Sigmoid colon (tissue), 3 donors: ENCODE data around the gene UNC80.

ENCODE experiments used
- POLR2A ChIP-seq, 2 donors: fragments of 450-650 bp; IDR thresholded peaks; one replicate each; pipeline ENCODE4 v1.6.1; 2016; ENCODE audit warnings: antibody characterized with exemption in 2 of 2, mild to moderate bottlenecking in 2 of 2, moderate library complexity in 2 of 2
- TF ChIP-seq, protein P1 (sequence below), 4 experiments: fragments of 450-650 bp in 3 of 4; fragments of 200-600 bp in 1 of 4; IDR thresholded peaks; one replicate each; pipeline ENCODE4 v1.5.1; 2016 to 2019; ENCODE audit warnings: antibody characterized with exemption in 4 of 4, mild to moderate bottlenecking in 3 of 4, moderate library complexity in 2 of 4

GRCh38 chr2:209913786-209914345, 142.2 kb downstream of the UNC80 start:
- TF ChIP-seq, protein P1, sequence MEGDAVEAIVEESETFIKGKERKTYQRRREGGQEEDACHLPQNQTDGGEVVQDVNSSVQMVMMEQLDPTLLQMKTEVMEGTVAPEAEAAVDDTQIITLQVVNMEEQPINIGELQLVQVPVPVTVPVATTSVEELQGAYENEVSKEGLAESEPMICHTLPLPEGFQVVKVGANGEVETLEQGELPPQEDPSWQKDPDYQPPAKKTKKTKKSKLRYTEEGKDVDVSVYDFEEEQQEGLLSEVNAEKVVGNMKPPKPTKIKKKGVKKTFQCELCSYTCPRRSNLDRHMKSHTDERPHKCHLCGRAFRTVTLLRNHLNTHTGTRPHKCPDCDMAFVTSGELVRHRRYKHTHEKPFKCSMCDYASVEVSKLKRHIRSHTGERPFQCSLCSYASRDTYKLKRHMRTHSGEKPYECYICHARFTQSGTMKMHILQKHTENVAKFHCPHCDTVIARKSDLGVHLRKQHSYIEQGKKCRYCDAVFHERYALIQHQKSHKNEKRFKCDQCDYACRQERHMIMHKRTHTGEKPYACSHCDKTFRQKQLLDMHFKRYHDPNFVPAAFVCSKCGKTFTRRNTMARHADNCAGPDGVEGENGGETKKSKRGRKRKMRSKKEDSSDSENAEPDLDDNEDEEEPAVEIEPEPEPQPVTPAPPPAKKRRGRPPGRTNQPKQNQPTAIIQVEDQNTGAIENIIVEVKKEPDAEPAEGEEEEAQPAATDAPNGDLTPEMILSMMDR (IDR thresholded peaks at IDR 0.05), result no peak
- no peak for TF ChIP-seq POLR2A (IDR thresholded peaks at IDR 0.05)
